ENCODE measurements around the gene CSTF1. TPM values are rescaled to one million over a fixed set of nuclear protein-coding genes. Genes with fewer than 3 reads are reported as not detected.

The CSTF1 gene
- total and polyA plus RNA-seq, 2 donors (not counting 3 experiments of a cell fraction or from before 2014, with no cell fraction given) = 39.6 to 49.3 TPM

GRCh38 chr20:56345911-56346310, 46.5 kb upstream of the CSTF1 start:
- ChIA-PET POLR2A (no interaction called here), CTCF (interaction anchor here (1.0 to 4.2 kb wide), 3 partner anchors 1665 to 1678 kb away, joined by 4 to 97 read pairs (median 5); no protein-coding TSS in a partner anchor)
- Histone ChIP-seq H3K27ac (ENCODE audit: insufficient read depth, low read depth, low read length) (no peak overlapping the region), H3K4me1 (ENCODE audit: control insufficient read depth, extremely low read depth, insufficient read depth, low read length) (no peaks in the 10 kb centered on the region), H3K9ac (replicated peaks; ENCODE audit: extremely low read depth, insufficient read depth, low read length) (no peak overlapping the region), H3K36me3 (ENCODE audit: control insufficient read depth in 2 of 2, extremely low read depth in 1 of 2, insufficient read depth in 2 of 2, low read length in 2 of 2) (no peaks in the 10 kb centered on the region), H2AFZ (ENCODE audit: low read depth, low read length) (no peak overlapping the region), H3K79me2 (ENCODE audit: control insufficient read depth, insufficient read depth, low read length) (no peaks in the 10 kb centered on the region), H3K4me3 (replicated peaks in 1 of 3; ENCODE audit: insufficient read depth in 1 of 3, low read depth in 1 of 3, low read length in 3 of 3) (no peak overlapping the region), H3K27me3 (ENCODE audit: control insufficient read depth in 2 of 2, insufficient read depth in 2 of 2, low read length in 2 of 2) (peaks cover 8 to 11% of the 10 kb centered on the region in 2 experiments), H3K9me3 (replicated peaks; ENCODE audit: control insufficient read depth, insufficient read depth, low read length) (no peaks in the 10 kb centered on the region), H3K9me1 (replicated peaks; ENCODE audit: control insufficient read depth, extremely low read depth, insufficient read depth, low read length) (no peaks in the 10 kb centered on the region), H3K4me2 (ENCODE audit: insufficient read depth, low read length) (no peak overlapping the region), H4K20me1 (replicated peaks; ENCODE audit: control insufficient read depth, extremely low read depth, insufficient read depth, low read length) (no peaks in the 10 kb centered on the region)
- intact Hi-C loops (cut with micrococcal nuclease) (no loop called here), dilution Hi-C loops (cut with MboI; ENCODE audit: extremely low pct_ligation_motif_present, low sequenced_read_pairs) (no loop called here)
- no peak for TF ChIP-seq MYC (IDR thresholded peaks at IDR 0.05; ENCODE audit: low read depth, low read length)
- no peak for TF ChIP-seq EZH2 (IDR thresholded peaks at IDR 0.05; ENCODE audit: borderline replicate concordance, low read depth, low read length, severe bottlenecking)
- no peak for TF ChIP-seq GATA2 (IDR thresholded peaks at IDR 0.05; ENCODE audit: insufficient read depth, insufficient read length, low read depth, low read length)
- TF ChIP-seq MAX (IDR thresholded peaks at IDR 0.05; ENCODE audit: insufficient read depth, insufficient read length) = no peak
- no peak for TF ChIP-seq POLR2A (IDR thresholded peaks at IDR 0.05; ENCODE audit: low read depth, low read length)
- TF ChIP-seq CTCF (IDR thresholded peaks at IDR 0.05; ENCODE audit: extremely low read depth in 1 of 2, insufficient read depth in 1 of 2, low read depth in 1 of 2, low read length in 2 of 2) = no peak
- no peak for TF ChIP-seq FOS (IDR thresholded peaks at IDR 0.05; ENCODE audit: borderline replicate concordance, insufficient read depth, low read length)
- TF ChIP-seq JUN (IDR thresholded peaks at IDR 0.05; ENCODE audit: borderline replicate concordance, insufficient read depth, insufficient read length, low read depth) = no peak
- TF ChIP-seq POLR2AphosphoS5 (IDR thresholded peaks at IDR 0.05; ENCODE audit: insufficient read depth, low read depth, low read length) = no peak
- DNase-seq (ENCODE audit: low read depth, low spot score) (no peak), FAIRE-seq (no peak)
- BruUV-seq (replicated peaks) = no TSS peak
